AG04450 (cell line): Measurements from ENCODE around the gene ARID4B. TPM values are rescaled to one million over a fixed set of nuclear protein-coding genes. Genes with fewer than 3 reads are reported as not detected.

Experiments used
- CTCF ChIA-PET: fragments of 300-600, 350-600 bp; formaldehyde crosslinking; extraction: SDS; loops from one replicate; lab custom pipeline; 2022; ENCODE audit warnings: antibody characterized with exemption, inconsistent platforms; lab: Charles Lee
- POLR2A ChIA-PET: fragments of 350-600 bp; formaldehyde crosslinking; extraction: SDS; loops from one replicate; lab custom pipeline; 2021; ENCODE audit warnings: antibody characterized with exemption, inconsistent platforms; lab: Yijun Ruan, JAX
- DNase-seq: peaks from one replicate; pipeline ENCODE4 v3.0.0-alpha.2; 2011; ENCODE audit warnings: low read depth, low spot score
- H3K27ac ChIP-seq: one replicate; pipeline ENCODE4 v1.5.1; 2012; ENCODE audit warnings: low read depth, low read length, control low read depth
- H3K27me3 ChIP-seq: one replicate; pipeline ENCODE4 v1.6.0; 2012; ENCODE audit warnings: low read length; ENCODE audit not compliant: control insufficient read depth, insufficient read depth
- H3K4me3 ChIP-seq: 2 replicates; pipeline ENCODE4 v1.5.1; 2011; ENCODE audit warnings: mild to moderate bottlenecking, low read depth, low read length, control low read depth
- H3K9me3 ChIP-seq: 2 replicates; pipeline ENCODE4 v1.5.1; 2012; ENCODE audit warnings: low read length; ENCODE audit not compliant: control insufficient read depth, insufficient read depth
- CTCF ChIP-seq: IDR thresholded peaks from 2 replicates; pipeline ENCODE4 v1.5.1; 2011; ENCODE audit warnings: low read depth, low read length, control low read depth, inconsistent platforms
- polyA plus RNA-seq: library from polyadenylated mRNA; depleted of rRNA; stranded (reverse); fragments of >200 nt; gene quantifications from 2 replicates; pipeline ENCODE4 v1.2.3, GENCODE V29; 2011

The ARID4B gene
- polyA plus RNA-seq, 1 experiment = 15.6 TPM

- H3K4me3 ChIP-seq = peak overlapping the region; percentile 96
- no peaks in the 10 kb centered on the region for H3K27me3 ChIP-seq
- no peaks in the 10 kb centered on the region; the same call in 1 of the 2 replicates for H3K9me3 ChIP-seq
- CTCF ChIA-PET = no interaction called here
- DNase-seq = no peak
- POLR2A ChIA-PET = interaction anchor here (1.1 kb wide), 1 partner anchor 27 kb away, joined by 3 read pairs; no protein-coding TSS in a partner anchor
- TF ChIP-seq CTCF = no peak
- H3K27ac ChIP-seq = peak overlapping the region; percentile 89
These were observed 200.1 kb downstream of the ARID4B start for GRCh38 chr1:235127732-235128455.

DNA sequence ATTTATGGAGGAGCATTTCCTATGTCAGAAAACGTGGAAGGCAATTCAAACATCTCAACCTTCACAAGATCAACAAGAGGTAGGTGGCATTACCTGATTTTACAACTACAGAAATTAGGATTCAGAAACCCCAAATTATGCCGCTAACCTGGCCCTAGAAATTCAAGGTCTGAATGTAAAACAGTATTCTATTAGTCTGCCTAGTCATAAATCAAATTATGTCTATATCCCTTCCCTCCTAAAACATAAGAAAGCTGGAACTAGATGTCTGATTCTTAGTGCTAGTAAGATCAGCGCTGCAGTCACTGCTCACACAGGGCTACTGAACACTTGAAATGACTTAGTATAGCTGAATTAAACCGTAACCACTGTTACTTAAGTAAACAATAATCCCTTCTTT is 200.8 kb downstream of the ARID4B start:
- POLR2A ChIA-PET = no interaction called here
- no peak for DNase-seq
- CTCF ChIA-PET = no interaction called here
- Histone ChIP-seq H3K27me3 (no peaks in the 10 kb centered on the region), H3K9me3 (no peaks in the 10 kb centered on the region; the same call in 1 of the 2 replicates), H3K27ac (no peak overlapping the region), H3K4me3 (peak overlapping the region; percentile 96)
- TF ChIP-seq CTCF = no peak

- ChIA-PET POLR2A (interaction anchor here (1.1 kb wide), 1 partner anchor 16 kb away, joined by 6 read pairs; no protein-coding TSS in a partner anchor), CTCF (interaction anchor here (0.8 to 2.1 kb wide), 2 partner anchors 20 to 638 kb away, joined by 3 to 7 read pairs; no protein-coding TSS in a partner anchor)
- no peak overlapping the region for H3K4me3 ChIP-seq
- DNase-seq = no peak
- H3K9me3 ChIP-seq = no peaks in the 10 kb centered on the region; the same call in 1 of the 2 replicates
- no peak overlapping the region for H3K27ac ChIP-seq
- H3K27me3 ChIP-seq = no peaks in the 10 kb centered on the region
- TF ChIP-seq CTCF = no peak
These were observed 203.3 kb downstream of the ARID4B start for GRCh38 chr1:235124665-235125064.

GRCh38 chr1:235124111-235124510 is 203.9 kb downstream of the ARID4B start:
- DNase-seq = no peak
- Histone ChIP-seq H3K27ac (no peak overlapping the region), H3K9me3 (no peaks in the 10 kb centered on the region; the same call in 1 of the 2 replicates), H3K4me3 (no peak overlapping the region), H3K27me3 (no peaks in the 10 kb centered on the region)
- TF ChIP-seq CTCF = no peak
- CTCF ChIA-PET = interaction anchor here (0.8 to 2.1 kb wide), 2 partner anchors 19 to 637 kb away, joined by 3 to 7 read pairs; no protein-coding TSS in a partner anchor
- POLR2A ChIA-PET = interaction anchor here (1.1 kb wide), 1 partner anchor 16 kb away, joined by 6 read pairs; no protein-coding TSS in a partner anchor

DNA sequence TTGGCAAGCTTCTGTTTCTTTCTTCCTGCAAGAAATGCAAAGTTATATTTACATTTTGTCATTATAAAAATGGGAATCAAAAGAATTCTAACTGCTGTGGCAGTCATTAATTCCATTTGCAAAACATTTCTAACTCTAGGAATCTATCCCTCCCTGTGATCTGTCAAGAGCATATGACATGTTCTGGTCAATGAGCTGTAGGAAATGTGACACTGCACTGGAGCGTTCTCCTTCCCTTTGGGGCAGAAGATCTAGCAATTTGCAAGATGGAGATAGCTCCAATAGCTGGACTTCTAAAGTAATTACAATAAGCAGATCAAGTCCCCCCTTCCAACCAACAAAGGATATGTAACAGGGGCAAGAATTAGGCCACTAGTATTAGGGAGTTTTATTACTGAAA is 205.6 kb downstream of the ARID4B start:
- Histone ChIP-seq H3K9me3 (no peaks in the 10 kb centered on the region; the same call in 1 of the 2 replicates), H3K27me3 (no peaks in the 10 kb centered on the region), H3K27ac (no peak overlapping the region), H3K4me3 (no peak overlapping the region)
- POLR2A ChIA-PET = no interaction called here
- CTCF ChIA-PET = interaction anchor here (0.9 to 1.4 kb wide), 4 partner anchors 29 to 635 kb away, joined by 3 to 4 read pairs (median 4); no protein-coding TSS in a partner anchor
- no peak for TF ChIP-seq CTCF
- DNase-seq = no peak
